SK-N-SH treated with all-trans-retinoic acid at 6 μM for 48 hours (cell line): ENCODE measurements around the gene NSUN4.

Experiments
- ATAC-seq: fragments of 200-7000 bp; cut with Tn5 transposase; 3 replicates; pipeline ENCODE4 v1.9.1; 2020; ENCODE audit warnings: mild to moderate bottlenecking, moderate library complexity
- ARNTL ChIP-seq: fragments of 450-650 bp; formaldehyde crosslinking; IDR thresholded peaks from 2 replicates; pipeline ENCODE4 v1.5.0; 2020; ENCODE audit warnings: low read depth, mild to moderate bottlenecking, moderate library complexity, borderline replicate concordance
- BACH2 ChIP-seq: fragments of 250-450 bp; sonication (Bioruptor Pico); IDR thresholded peaks from 2 replicates; pipeline ENCODE4 v1.9.0; 2021; ENCODE audit warnings: mild to moderate bottlenecking, borderline replicate concordance
- CREB5 ChIP-seq: fragments of 250-450 bp; sonication (Bioruptor Pico); IDR thresholded peaks from 2 replicates; pipeline ENCODE4 v1.5.1; 2020; ENCODE audit warnings: low read depth, mild to moderate bottlenecking, moderate library complexity
- CSDC2 ChIP-seq: fragments of 250-450 bp; sonication (Bioruptor Pico); IDR thresholded peaks from 2 replicates; pipeline ENCODE4 v1.5.0; 2020; ENCODE audit warnings: mild to moderate bottlenecking, moderate library complexity
- CSRNP3 ChIP-seq: fragments of 250-450 bp; sonication (Bioruptor Pico); IDR thresholded peaks from 2 replicates; pipeline ENCODE4 v1.5.1; 2021; ENCODE audit warnings: mild to moderate bottlenecking, moderate library complexity
- ESRRG ChIP-seq: fragments of 250-450 bp; sonication (Bioruptor Pico); IDR thresholded peaks from 2 replicates; pipeline ENCODE4 v1.6.1; 2021; ENCODE audit warnings: mild to moderate bottlenecking
- GLIS3 ChIP-seq: fragments of 250-450 bp; sonication (Bioruptor Pico); IDR thresholded peaks from 2 replicates; pipeline ENCODE4 v1.5.0; 2020; ENCODE audit warnings: mild to moderate bottlenecking, moderate library complexity
- ISL1 ChIP-seq: fragments of 250-450 bp; sonication (Bioruptor Pico); IDR thresholded peaks from 2 replicates; pipeline ENCODE4 v2.1.2; 2022; ENCODE audit warnings: mild to moderate bottlenecking, moderate library complexity
- OSR1 ChIP-seq: fragments of 250-450 bp; sonication (Bioruptor Pico); IDR thresholded peaks from 2 replicates; pipeline ENCODE4 v1.8.0; 2022; ENCODE audit warnings: moderate library complexity, mild to moderate bottlenecking, inconsistent platforms
- PATZ1 ChIP-seq: fragments of 250-450 bp; sonication (Bioruptor Pico); IDR thresholded peaks from 2 replicates; pipeline ENCODE4 v1.8.0; 2020; ENCODE audit warnings: mild to moderate bottlenecking, moderate library complexity, borderline replicate concordance
- RARB ChIP-seq: fragments of 250-450 bp; sonication (Bioruptor Pico); IDR thresholded peaks from 2 replicates; pipeline ENCODE4 v1.8.0; 2021; ENCODE audit warnings: mild to moderate bottlenecking, moderate library complexity
- SNAI2 ChIP-seq: fragments of 250-450 bp; sonication (Bioruptor Pico); IDR thresholded peaks from 2 replicates; pipeline ENCODE4 v1.5.0; 2020; ENCODE audit warnings: mild to moderate bottlenecking, moderate library complexity
- TCF4 ChIP-seq: fragments of 250-450 bp; sonication (Bioruptor Pico); IDR thresholded peaks from 2 replicates; pipeline ENCODE4 v1.8.0; 2021; ENCODE audit warnings: mild to moderate bottlenecking, moderate library complexity, borderline replicate concordance
- TOX ChIP-seq: fragments of 250-450 bp; sonication (Bioruptor Pico); IDR thresholded peaks from 2 replicates; pipeline ENCODE4 v1.8.0; 2021; ENCODE audit warnings: mild to moderate bottlenecking, moderate library complexity, borderline replicate concordance
- TSHZ2 ChIP-seq: fragments of 250-450 bp; sonication (Bioruptor Pico); IDR thresholded peaks from 2 replicates; pipeline ENCODE4 v1.5.0; 2020; ENCODE audit warnings: mild to moderate bottlenecking, moderate library complexity
- ZC3H10 ChIP-seq: fragments of 250-450 bp; sonication (Bioruptor Pico); IDR thresholded peaks from 2 replicates; pipeline ENCODE4 v1.5.1; 2021; ENCODE audit warnings: mild to moderate bottlenecking, moderate library complexity
- ZFP3 ChIP-seq: fragments of 250-450 bp; sonication (Bioruptor Pico); IDR thresholded peaks from 2 replicates; pipeline ENCODE4 v1.5.0; 2020; ENCODE audit warnings: mild to moderate bottlenecking, moderate library complexity
- ZFP30 ChIP-seq: fragments of 450-650 bp; formaldehyde crosslinking; IDR thresholded peaks from 2 replicates; pipeline ENCODE4 v1.5.0; 2022; ENCODE audit warnings: mild to moderate bottlenecking, moderate library complexity
- ZNF565 ChIP-seq: fragments of 450-650 bp; formaldehyde crosslinking; conservative IDR thresholded peaks from 2 replicates; pipeline ENCODE4 v1.5.0; 2020; ENCODE audit warnings: low read depth, mild to moderate bottlenecking, moderate library complexity
- ZNF70 ChIP-seq: fragments of 450-650 bp; formaldehyde crosslinking; IDR thresholded peaks from 2 replicates; pipeline ENCODE4 v1.5.0; 2020; ENCODE audit warnings: mild to moderate bottlenecking, moderate library complexity
- ZNF8 ChIP-seq: fragments of 450-650 bp; formaldehyde crosslinking; IDR thresholded peaks from 2 replicates; pipeline ENCODE4 v1.5.0; 2020; ENCODE audit warnings: mild to moderate bottlenecking, moderate library complexity

NSUN4 gene

GRCh38 chr1:46309401-46310159, 31.0 kb upstream of the NSUN4 start:
- TF ChIP-seq BACH2 (CRISPR knock-in tag): no peak
- TF ChIP-seq ZC3H10 (CRISPR knock-in tag): no peak
- no peak for TF ChIP-seq CREB5
- TF ChIP-seq ZNF8: no peak
- TF ChIP-seq ARNTL: no peak
- no peak for TF ChIP-seq CSRNP3 (CRISPR knock-in tag)
- TF ChIP-seq CSDC2 (CRISPR knock-in tag): no peak
- no peak for TF ChIP-seq GLIS3
- no peak for TF ChIP-seq ISL1 (CRISPR knock-in tag)
- no peak for TF ChIP-seq TCF4
- TF ChIP-seq SNAI2 (CRISPR knock-in tag): no peak
- no peak for TF ChIP-seq TOX (CRISPR knock-in tag)
- TF ChIP-seq PATZ1 (CRISPR knock-in tag): no peak
- TF ChIP-seq ZFP30: no peak
- TF ChIP-seq ZFP3 (CRISPR knock-in tag): no peak
- TF ChIP-seq TSHZ2 (CRISPR knock-in tag): no peak
- ATAC-seq: no peak

- no peak for ATAC-seq
- no peak for TF ChIP-seq TOX (CRISPR knock-in tag)
- no peak for TF ChIP-seq ZNF565 (CRISPR knock-in tag)
- no peak for TF ChIP-seq OSR1 (CRISPR knock-in tag)
- no peak for TF ChIP-seq ZC3H10 (CRISPR knock-in tag)
- no peak for TF ChIP-seq GLIS3
- TF ChIP-seq ZNF70 (CRISPR knock-in tag): no peak
- no peak for TF ChIP-seq PATZ1 (CRISPR knock-in tag)
- no peak for TF ChIP-seq CSDC2 (CRISPR knock-in tag)
- TF ChIP-seq ZNF8: no peak
- TF ChIP-seq ARNTL: no peak
- TF ChIP-seq RARB: no peak
- no peak for TF ChIP-seq SNAI2 (CRISPR knock-in tag)
Measured at GRCh38 chr1:46310321-46310720, 30.3 kb upstream of the NSUN4 start.

GRCh38 chr1:46315669-46316403, 24.8 kb upstream of the NSUN4 start:
- ATAC-seq: peak; percentile 62
- TF ChIP-seq ESRRG (CRISPR knock-in tag) (no peak), PATZ1 (CRISPR knock-in tag) (no peak), GLIS3 (no peak), ZC3H10 (CRISPR knock-in tag) (no peak), ZFP3 (CRISPR knock-in tag) (no peak)
